Measurements from ENCODE around the gene FLOT2.
"Not testable (repeated sequence)": the region's sequence is repeated elsewhere in the genome, so short reads cannot be mapped to it uniquely, and the experiment has no call there.

FLOT2 gene

DNA sequence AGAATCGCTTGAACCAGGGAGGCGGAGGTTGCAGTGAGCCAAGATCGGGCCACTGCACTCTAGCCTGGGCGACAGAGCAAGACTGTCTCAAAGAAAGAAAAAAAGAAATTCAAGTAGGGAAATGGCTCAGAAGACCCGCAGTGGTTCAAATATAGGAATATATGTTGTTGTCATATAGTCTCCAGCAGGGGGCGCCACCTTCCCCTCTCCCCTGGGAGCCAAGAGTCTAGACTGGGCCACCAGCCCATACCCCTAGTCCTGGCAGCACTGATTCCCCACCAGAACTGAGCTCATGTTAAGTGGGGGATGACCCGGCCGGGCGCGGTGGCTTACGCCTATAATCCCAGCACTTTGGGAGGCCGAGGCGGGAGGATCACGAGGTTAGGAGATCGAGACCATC lies 48.9 kb downstream of the FLOT2 start:
- not testable (repeated sequence) for H3K4me3 ChIP-seq (ENCODE audit: low read length); H3K9me2 ChIP-seq (replicated peaks; ENCODE audit: control insufficient read depth, low read length); H4K20me1 ChIP-seq (ENCODE audit: control insufficient read depth, insufficient read depth, low read depth, low read length); H3K27me3 ChIP-seq (ENCODE audit: control insufficient read depth, low read length); H3F3A ChIP-seq (ENCODE audit: control insufficient read depth, insufficient read depth); H3K27ac ChIP-seq (ENCODE audit: low read depth, low read length); H3K36me3 ChIP-seq (ENCODE audit: control insufficient read depth, low read length); H3K4me2 ChIP-seq (ENCODE audit: low read length); H3K79me2 ChIP-seq (ENCODE audit: control insufficient read depth, low read length); H3K9me3 ChIP-seq (ENCODE audit: control insufficient read depth, insufficient read depth, low read length); H3K4me1 ChIP-seq (ENCODE audit: control insufficient read depth, low read length)
- TF ChIP-seq, protein P1, sequence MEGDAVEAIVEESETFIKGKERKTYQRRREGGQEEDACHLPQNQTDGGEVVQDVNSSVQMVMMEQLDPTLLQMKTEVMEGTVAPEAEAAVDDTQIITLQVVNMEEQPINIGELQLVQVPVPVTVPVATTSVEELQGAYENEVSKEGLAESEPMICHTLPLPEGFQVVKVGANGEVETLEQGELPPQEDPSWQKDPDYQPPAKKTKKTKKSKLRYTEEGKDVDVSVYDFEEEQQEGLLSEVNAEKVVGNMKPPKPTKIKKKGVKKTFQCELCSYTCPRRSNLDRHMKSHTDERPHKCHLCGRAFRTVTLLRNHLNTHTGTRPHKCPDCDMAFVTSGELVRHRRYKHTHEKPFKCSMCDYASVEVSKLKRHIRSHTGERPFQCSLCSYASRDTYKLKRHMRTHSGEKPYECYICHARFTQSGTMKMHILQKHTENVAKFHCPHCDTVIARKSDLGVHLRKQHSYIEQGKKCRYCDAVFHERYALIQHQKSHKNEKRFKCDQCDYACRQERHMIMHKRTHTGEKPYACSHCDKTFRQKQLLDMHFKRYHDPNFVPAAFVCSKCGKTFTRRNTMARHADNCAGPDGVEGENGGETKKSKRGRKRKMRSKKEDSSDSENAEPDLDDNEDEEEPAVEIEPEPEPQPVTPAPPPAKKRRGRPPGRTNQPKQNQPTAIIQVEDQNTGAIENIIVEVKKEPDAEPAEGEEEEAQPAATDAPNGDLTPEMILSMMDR (IDR thresholded peaks at IDR 0.05; ENCODE audit: low read depth, low read length, poor library complexity, severe bottlenecking), result peak; percentile 65

DNA sequence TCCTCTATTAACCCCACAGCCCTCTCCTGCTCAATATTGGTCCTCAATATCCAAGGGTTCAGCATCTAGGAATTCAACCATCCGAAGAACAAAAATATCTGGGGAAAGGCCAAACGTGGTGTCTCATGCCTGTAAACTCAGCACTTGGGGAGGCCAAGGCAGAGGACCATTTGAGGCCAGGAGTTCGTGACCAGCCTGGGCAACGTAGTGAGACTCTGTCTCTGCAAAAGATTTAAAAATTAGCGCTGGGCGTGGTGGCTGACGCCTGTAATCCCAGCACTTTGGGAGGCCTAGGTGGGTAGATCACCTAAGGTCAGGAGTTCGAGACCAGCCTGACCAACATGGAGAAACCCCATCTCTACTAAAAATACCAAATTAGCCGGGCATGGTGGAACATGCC lies 50.8 kb downstream of the FLOT2 start:
- not testable (repeated sequence) for H3F3A ChIP-seq (ENCODE audit: control insufficient read depth, insufficient read depth); H4K20me1 ChIP-seq (ENCODE audit: control insufficient read depth, insufficient read depth, low read depth, low read length); H3K36me3 ChIP-seq (ENCODE audit: control insufficient read depth, low read length); H3K27ac ChIP-seq (ENCODE audit: low read depth, low read length); H3K4me2 ChIP-seq (ENCODE audit: low read length); H3K4me3 ChIP-seq (ENCODE audit: low read length); H3K27me3 ChIP-seq (ENCODE audit: control insufficient read depth, low read length); H3K4me1 ChIP-seq (ENCODE audit: control insufficient read depth, low read length); H3K9me2 ChIP-seq (replicated peaks; ENCODE audit: control insufficient read depth, low read length); H3K9me3 ChIP-seq (ENCODE audit: control insufficient read depth, insufficient read depth, low read length)
- H3K79me2 ChIP-seq (ENCODE audit: control insufficient read depth, low read length), result peaks cover 11% of the 10 kb centered on the region

DNA sequence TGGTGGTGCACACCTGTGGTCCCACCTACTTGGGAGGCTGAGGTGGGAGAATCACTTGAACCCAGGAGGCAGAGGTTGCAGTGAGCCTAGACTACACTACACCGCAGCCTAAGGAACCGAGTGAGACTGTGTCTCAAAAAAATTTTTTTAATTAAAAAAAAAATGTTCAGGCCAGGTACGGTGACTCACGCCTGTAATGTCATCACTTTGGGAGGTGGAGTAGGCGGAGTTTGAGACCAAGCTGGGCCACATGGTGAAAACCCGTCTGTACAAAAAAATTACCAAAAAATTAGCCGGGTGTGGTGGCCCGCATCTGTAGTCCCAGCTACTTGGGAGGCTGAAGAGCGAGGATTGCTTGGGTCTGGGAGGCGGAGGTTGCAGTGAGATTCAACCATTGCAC lies 51.3 kb downstream of the FLOT2 start:
- Histone ChIP-seq H3K27me3 (ENCODE audit: control insufficient read depth, low read length) (no peaks in the 10 kb centered on the region), H3K4me1 (ENCODE audit: control insufficient read depth, low read length) (peaks cover 12% of the 10 kb centered on the region), H3K27ac (ENCODE audit: low read depth, low read length) (no peak overlapping the region), H3K9me2 (replicated peaks; ENCODE audit: control insufficient read depth, low read length) (no peaks in the 10 kb centered on the region), H3F3A (ENCODE audit: control insufficient read depth, insufficient read depth) (no peaks in the 10 kb centered on the region), H4K20me1 (ENCODE audit: control insufficient read depth, insufficient read depth, low read depth, low read length) (no peaks in the 10 kb centered on the region), H3K4me3 (ENCODE audit: low read length) (no peak overlapping the region), H3K36me3 (ENCODE audit: control insufficient read depth, low read length) (0 out of 2 replicates have a peak, but pooled peaks cover 3% of the 10 kb centered on the region), H3K9me3 (ENCODE audit: control insufficient read depth, insufficient read depth, low read length) (no peaks in the 10 kb centered on the region), H3K79me2 (ENCODE audit: control insufficient read depth, low read length) (peaks cover 16% of the 10 kb centered on the region), H3K4me2 (ENCODE audit: low read length) (no peak overlapping the region)
- no peak for TF ChIP-seq EZH2phosphoT487 (IDR thresholded peaks at IDR 0.05; ENCODE audit: borderline replicate concordance, low read length)
- TF ChIP-seq, protein P1 (IDR thresholded peaks at IDR 0.05; ENCODE audit: low read depth, low read length, poor library complexity, severe bottlenecking), result no peak

DNA sequence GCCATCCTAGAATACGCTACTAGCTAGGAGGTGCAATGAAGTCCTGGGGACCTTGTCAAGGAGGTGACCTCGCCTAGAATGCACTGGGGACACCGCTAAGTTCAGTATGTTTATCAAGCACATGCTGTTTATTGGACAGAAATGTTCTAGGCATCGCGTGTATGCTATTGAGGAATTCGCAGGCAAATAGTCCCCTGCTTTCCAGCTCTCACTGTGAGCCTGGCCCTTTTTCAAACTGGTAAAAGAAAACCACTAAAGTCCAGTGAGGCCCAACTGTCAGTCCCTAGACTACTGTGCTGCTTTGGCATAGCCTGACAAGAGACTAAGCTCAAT lies 53.8 kb downstream of the FLOT2 start:
- H3K4me1 ChIP-seq (ENCODE audit: control insufficient read depth, low read length), result peaks cover 12% of the 10 kb centered on the region
- H3K27ac ChIP-seq (ENCODE audit: low read depth, low read length), result no peak overlapping the region
- no peak overlapping the region for H3K4me3 ChIP-seq (ENCODE audit: low read length)
- H3F3A ChIP-seq (ENCODE audit: control insufficient read depth, insufficient read depth), result 0 out of 2 replicates have a peak, but pooled peaks cover 3% of the 10 kb centered on the region
- H3K9me2 ChIP-seq (replicated peaks; ENCODE audit: control insufficient read depth, low read length), result no peaks in the 10 kb centered on the region
- H3K4me2 ChIP-seq (ENCODE audit: low read length), result no peak overlapping the region
- peaks cover 36% of the 10 kb centered on the region for H3K79me2 ChIP-seq (ENCODE audit: control insufficient read depth, low read length)
- no peak for TF ChIP-seq EZH2phosphoT487 (IDR thresholded peaks at IDR 0.05; ENCODE audit: borderline replicate concordance, low read length)
- TF ChIP-seq, protein P1 (IDR thresholded peaks at IDR 0.05; ENCODE audit: low read depth, low read length, poor library complexity, severe bottlenecking), result no peak
- 0 out of 2 replicates have a peak, but pooled peaks cover 3% of the 10 kb centered on the region for H3K36me3 ChIP-seq (ENCODE audit: control insufficient read depth, low read length)
- H4K20me1 ChIP-seq (ENCODE audit: control insufficient read depth, insufficient read depth, low read depth, low read length), result no peaks in the 10 kb centered on the region
- no peaks in the 10 kb centered on the region for H3K27me3 ChIP-seq (ENCODE audit: control insufficient read depth, low read length)
- no peaks in the 10 kb centered on the region for H3K9me3 ChIP-seq (ENCODE audit: control insufficient read depth, insufficient read depth, low read length)

Measured in DOHH2 (cell line).